NCI-H2107 treated with DMSO at 0.1 percent for 48 hours (cell line): ENCODE results near the gene LMCD1.

Source experiments
- DNase-seq: peaks from one replicate; lab custom pipeline; 2025; ENCODE audit not compliant: unreplicated experiment; lab: John Stamatoyannopoulos, UW

LMCD1 gene

DNA sequence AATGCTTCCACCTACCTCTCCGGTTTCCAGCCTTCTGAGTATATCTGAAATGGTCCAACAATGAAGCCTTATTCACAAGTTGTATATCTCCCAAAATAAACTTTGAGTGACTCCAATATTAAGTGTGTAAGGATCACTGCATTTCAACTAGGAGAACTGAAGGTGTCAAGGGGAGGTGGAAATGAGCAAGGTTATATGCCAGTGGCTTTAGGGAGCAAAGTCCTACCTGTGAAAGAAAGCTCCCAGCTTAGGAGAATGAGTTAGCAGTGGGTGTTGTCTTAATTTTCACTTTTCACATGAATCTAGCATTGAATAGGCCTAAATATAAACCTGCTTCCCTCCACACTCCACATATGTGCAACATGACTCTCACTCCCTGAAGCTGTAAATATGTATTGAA lies 29.0 kb downstream of the LMCD1 start:
- DNase-seq = no peak

DNA sequence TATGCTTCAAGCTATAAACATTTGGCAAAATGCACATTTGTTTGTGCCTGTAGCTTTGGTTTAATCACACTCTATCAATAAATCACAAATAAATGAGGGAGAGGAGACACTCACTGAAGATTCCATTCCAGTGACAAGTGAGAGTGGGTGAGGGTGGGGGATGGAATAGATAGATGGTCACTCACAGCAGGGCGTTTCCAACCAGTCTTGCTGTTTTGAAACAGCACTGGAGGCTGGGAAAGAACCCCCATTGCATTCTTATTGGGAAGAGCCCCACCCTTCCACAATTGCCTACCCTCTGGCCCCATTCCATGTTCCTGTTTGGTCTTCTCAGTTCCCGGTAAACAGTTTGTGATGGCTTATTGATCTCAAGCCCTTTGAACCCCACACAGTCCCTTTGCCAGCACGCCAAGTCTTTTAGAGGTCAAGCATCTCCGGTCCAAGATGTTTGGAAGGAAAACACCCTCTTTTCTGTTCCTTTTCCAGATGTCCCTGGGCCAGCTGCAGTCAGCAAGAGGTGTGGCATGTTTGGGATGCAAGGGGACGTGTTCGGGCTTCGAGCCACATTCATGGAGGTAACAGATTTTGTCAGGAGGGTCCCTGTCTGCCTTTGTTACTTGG lies 30.7 kb downstream of the LMCD1 start:
- DNase-seq = no peak

DNA sequence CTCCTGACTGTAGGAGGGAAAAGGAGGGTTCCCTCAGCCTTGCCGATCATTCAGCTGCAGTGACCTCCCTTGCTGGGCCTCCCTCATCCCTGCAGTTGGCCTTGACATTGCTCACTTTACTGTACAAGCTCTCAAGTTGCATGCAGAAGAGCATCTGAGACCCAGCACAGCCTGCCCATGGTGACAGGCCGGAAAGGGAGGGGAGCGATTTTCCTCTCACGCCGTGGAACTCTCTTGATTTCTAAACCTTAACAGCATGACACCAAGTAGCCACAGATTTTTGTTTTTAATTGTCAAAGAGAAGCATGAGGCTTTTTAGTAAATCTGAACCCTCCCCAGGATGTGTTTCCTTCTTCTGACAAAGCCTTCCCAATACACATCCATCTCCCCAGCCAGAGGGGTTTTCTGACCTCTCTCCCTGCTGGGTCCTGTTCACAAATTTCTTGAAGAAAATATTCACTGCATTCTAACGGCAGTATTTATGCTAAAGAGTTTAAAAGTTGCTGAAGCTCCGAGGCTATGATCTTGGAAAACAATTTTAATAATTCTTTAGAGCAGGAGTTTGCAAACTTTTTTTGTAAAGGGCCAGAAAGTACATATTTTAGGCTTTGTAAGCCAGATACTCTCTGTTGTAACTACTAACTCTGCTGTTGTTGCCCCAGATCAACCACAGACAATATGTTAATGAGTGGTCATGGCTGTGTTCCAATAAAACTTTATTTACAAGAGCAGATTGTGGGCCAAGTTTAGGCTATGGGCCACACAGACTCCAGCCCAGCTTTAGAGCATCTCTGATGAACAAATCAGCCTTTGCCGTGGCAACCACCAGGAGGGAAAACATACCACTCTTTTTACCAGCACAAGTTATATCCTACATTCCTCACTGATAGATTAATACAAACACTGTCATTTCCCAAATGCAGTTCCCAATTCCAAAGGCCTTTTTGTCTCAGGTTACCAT lies 34.8 kb downstream of the LMCD1 start:
- no peak for DNase-seq

DNA sequence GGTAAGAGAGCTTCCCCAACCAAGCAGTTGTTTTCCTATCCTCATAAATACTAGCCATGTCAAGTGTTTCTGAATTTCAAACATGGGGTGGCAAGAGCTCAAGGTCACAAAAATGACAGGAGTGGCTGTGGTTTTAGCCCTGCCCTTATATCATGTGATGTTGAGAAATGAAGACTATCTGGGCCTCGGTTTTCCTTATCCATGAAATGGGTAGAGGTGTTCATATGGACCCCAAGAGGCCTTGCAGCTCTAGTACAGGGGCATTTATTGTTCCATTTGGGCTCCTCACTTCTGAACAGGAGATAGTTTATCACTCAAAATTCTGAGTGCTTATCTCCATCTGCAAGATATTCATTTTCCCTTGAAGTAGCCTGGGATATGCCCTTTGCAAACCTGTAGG lies 35.8 kb downstream of the LMCD1 start:
- DNase-seq = no peak

DNA sequence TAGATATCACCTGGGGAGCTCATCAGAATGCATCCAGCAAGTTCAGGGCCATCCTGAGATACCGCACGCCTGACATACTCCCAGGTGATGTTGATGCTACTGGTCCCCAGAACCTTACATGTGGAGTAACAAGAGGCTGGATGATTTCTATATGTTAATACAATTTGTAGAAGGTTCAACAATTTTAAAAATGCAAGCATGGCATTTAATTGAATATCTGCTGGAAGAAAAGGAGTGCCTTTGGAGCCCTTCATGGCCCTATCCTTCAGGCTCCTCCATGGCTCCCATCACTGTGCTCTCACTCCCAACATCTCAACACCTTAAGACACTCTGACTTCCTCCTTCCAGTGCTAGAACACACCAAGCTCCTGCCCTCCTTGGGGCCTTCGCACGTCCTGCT lies 36.6 kb downstream of the LMCD1 start:
- no peak for DNase-seq

DNA sequence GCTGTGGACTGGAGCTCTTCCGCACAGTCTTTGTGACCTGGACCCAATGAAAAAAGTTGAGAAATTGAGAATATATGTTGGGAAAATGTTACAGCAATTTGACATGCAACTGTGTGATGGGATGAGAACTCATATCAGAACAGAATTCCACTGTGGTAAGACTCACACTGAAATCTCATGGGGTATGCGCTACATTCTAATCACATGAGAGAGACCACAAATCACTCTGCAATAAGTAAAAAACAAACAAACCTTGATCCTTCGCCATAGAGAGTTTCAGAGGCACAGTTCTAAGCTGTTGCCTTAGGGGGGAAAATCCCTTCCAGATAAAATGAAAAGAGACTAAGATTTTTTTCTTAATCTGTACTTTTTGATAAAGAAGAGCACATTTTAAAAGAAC lies 37.3 kb downstream of the LMCD1 start:
- no peak for DNase-seq

DNA sequence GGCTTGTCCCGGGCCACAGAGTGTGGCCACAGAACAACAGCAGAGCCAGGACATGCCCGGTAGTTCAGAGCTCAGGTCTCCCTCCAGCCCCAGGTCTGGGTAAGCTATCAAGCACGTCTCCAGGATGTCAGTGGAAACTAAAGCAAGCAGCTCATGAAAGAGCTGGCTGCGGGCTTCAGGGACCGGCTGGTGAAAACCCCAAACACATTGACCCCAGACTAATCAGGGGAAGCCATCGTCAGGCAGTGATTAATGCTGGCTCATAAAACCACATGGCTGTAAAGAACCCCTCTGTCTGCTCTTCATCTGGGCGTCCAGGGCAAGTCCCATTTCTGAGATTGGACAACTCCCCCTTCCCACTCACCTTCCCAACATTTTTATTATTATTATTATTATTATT lies 37.8 kb downstream of the LMCD1 start:
- no peak for DNase-seq

DNA sequence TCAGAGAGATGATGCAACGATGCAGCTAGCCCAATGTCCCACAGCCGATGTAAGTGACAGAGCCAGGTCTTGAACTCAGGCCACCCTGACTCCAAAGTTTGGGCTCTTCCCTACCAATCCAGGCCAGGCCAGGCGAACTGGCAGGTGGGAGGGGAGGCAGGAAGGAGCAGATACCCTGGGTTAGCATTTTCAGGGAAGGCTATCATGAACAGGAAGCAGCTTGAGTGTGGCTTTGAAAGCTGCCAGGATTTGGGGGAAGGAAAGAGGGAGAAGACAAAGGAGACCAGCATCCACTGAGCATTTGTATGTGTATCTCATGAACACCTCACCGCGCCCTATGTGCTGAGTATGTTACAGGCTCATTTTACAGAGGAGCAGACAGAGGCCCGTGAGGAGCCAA lies 38.8 kb downstream of the LMCD1 start:
- no peak for DNase-seq

DNA sequence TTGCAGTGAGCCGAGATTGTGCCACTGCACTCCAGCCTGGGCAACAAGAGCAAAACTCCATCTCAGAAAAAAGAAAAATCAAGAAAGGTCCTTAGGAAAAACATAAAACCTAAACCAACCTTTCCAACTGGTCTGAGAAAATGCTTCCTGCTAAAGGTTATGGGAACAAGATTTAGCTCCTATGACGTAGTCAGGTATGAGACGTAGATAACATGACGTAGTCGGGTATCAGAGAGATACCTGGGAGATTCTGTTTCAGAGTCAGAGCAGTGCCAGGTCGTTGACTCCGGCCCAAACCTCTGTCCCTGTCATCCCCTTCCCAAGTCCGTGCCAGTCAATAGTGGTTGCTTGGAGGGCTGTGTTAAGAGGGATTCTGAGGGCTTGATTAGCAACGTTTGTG lies 39.9 kb downstream of the LMCD1 start:
- no peak for DNase-seq

DNA sequence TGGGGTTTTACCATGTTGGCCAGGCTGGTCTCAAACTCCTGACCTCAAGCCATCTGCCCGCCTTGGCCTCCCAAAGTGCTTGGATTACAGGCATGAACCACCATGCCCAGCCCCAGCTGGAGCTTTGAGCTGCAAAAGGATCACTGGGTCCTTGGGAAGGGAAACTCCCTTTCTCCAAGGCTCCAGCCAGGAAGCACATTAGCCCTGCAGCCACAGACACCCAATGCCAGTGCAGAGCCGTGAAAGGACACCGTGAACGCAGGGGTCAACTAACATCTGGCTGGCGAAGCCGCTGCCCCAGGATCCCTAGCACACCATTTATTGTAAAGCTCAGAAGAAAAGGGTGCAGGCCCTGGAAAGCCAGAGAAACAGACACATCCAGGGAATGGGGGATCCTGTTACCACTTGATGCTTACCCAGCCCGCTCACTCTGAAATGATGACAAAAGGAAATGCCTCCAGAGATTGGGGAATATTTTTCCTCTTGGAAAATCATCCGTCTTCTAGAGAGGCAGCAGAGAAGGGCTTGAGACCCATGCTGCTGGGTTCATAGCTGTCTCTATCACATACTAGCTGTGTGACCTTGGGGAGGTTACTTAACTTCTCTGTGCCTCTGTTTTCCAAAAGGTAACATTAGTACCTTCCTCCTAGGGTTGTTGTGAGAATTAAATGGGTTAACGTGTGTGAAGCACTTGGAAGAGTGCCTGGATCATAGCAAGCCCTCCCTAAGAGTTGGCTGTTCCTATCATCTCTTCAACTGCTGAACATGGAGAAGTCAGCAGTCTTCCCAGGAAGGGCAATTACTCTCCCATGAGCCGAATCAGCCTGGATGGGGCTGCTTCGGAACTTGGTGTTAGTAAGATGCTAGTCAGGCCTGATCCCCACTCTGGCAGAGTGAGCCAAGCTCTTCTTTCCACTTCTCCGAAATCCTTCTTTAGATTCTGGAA lies 40.8 kb downstream of the LMCD1 start:
- no peak for DNase-seq

DNA sequence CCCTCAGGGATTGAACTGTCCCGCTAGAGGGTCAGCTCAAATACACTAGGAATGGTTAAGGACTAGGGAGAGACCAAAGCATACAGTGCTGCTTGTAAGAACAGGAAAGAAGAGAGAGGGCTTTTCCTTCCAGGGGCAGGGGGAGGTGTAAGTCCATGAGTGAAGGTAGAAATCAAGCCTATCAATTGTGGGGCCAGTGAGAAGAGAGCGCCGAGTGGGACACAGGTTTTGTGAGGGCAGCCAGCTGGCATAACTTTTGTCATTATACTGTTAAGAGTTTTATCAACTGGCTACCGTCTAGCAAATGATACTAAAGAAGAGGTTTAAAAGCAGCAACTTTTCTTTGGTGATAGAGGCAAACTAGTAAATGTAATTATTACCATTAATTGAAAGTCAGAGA lies 45.0 kb downstream of the LMCD1 start:
- DNase-seq = no peak

DNA sequence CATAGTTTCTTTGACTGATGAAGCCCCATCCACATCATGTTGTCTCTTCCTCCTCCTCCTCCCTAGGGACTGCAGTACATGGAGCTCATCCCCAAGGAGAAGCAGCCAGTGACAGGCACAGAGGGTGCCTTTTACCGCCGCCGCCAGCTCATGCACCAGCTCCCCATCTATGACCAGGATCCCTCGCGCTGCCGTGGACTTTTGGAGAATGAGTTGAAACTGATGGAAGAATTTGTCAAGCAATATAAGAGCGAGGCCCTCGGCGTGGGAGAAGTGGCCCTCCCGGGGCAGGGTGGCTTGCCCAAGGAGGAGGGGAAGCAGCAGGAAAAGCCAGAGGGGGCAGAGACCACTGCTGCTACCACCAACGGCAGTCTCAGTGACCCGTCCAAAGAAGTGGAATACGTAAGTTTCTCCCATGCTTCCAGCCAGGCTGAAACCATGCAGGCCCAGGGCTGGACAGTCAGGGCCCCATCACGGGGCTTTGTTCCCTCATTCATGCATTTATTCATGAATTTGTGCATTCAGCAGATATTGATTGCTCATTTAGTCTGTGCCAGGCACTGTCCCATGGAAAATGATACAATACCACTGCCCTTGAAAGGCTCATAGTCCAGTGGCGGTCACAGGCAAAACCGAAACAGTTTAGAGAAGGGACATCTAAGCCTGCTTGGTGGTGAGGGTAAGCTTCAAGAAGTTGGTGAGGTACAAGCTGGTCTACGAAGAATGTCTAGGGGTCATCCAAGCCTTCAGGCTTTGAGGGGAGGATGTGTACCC lies 47.1 kb downstream of the LMCD1 start:
- no peak for DNase-seq

DNA sequence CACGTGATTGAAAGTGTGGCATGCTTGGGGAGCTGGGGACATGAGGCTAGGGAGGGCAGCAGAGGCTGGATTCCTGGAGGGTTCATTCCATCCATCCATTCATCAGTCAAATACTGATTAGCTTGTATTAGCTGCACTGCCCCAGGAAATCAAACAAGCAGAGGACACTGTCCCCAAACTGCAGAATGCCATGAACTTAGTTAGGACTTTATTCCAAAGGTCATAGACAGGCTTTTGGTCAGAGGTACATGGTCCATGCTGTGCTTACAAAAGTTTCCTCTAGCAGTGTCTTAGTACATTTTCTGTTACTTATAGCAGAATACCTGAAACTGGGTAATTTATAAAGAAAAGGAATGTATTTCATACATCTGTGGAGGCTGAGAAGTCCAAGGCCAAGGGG lies 47.7 kb downstream of the LMCD1 start:
- no peak for DNase-seq

DNA sequence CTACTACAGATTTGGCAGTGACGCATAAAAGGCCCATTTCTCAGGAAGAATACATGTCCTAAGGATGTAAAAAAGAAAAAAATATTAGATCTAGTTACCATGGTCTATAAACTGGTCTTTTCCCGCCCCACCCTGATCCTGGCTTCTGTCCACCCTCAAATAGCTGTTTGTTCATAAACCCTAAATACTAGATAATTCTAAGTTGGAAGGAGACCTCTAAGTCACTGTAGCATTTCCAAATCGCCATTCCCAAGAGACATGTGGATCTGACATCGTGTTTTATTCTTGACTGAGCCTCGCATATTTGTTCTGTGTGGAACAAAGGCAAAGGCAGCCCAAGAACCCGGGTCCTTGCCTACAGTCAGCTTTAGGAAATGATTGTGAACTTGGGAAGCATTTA lies 49.0 kb downstream of the LMCD1 start:
- no peak for DNase-seq

DNA sequence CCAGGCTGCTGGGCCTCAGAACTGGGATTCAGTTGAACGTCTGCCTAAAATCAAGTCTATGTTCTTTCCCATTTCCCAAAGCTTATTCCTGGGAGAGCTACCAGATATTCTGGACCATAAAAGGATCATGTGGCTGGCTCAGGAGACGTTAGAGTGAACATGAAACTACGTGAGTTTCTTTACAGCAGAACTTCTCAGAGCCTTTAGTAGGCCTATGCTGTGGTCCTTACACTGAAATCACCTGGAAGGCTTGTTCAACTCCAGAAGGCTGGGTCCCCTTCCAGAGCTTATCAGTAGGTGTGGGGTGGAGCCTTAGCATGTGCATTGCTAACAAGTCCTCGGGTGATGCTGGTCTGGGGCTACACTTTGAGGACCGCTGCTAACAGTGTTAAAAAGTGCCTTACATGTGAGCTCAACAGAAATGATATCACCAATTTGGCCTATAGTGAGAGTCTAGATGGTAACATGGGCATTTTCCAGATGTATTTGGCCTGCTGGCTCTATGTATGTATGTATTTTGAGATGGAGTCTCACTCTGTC lies 50.7 kb downstream of the LMCD1 start:
- DNase-seq = no peak

DNA sequence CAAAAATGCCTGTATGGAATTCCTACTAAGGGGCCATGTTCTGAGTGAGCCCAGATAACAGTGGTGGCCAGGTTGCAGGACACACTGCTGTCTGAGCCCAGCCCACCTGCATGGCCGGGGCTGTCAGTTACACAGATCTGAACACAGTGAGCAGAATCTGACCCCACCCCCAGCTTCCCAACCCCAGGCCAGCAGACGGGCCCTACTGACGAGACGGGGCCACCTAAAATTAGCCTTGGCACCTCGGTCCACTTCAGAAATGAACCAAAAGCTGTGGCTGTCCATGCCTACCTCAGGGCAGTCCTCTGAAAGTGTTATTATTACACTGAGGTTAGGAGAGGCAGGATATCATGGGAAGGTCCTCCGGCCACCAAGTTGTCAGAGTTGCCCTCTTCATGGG lies 51.8 kb downstream of the LMCD1 start:
- DNase-seq = no peak

DNA sequence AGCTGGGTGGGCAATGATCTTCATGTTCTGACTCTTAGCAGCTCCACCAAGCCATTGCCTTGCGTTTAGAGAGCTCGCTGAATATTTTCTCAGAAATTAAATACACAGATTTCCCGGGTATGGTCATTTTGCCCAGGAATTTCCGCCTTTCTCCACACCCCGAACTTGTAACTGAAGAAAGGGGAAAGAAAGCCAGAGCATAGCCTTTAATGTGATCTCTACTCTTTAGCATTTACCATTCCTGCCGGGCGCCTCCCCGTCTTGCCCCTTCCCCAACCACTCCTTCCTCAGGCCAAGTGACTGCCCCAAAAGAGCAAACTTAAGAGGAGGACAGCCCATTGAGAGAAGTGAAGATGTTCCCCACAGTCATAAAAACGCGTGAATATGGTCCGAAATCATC lies 53.1 kb downstream of the LMCD1 start:
- DNase-seq = no peak

DNA sequence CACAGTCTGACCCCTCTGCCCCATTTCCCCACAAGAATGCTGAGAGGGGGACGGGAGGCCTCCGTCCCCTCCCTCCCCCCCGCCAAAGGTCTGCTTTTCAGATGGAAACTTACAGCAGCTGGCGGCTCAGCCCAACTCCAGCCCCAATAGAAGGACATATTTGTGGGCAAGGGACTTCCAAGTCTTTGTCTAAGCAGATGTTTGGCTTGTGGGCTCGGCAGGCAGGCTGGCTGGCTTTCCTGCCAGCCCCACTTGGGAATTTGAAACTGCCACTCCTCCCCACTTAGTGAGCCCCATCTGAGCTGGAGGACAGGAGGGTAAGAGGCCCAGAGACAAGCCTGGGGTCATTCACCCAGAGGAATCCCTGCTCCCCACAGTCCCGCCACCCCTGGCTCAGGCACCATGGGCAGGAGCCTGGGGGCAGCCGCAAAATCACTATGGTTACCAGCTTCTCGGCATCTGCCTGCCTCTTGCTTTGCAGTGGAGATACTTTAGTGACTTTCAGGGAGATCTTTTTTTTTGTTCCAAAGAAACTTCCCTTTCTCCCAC lies 53.6 kb downstream of the LMCD1 start:
- DNase-seq = no peak

DNA sequence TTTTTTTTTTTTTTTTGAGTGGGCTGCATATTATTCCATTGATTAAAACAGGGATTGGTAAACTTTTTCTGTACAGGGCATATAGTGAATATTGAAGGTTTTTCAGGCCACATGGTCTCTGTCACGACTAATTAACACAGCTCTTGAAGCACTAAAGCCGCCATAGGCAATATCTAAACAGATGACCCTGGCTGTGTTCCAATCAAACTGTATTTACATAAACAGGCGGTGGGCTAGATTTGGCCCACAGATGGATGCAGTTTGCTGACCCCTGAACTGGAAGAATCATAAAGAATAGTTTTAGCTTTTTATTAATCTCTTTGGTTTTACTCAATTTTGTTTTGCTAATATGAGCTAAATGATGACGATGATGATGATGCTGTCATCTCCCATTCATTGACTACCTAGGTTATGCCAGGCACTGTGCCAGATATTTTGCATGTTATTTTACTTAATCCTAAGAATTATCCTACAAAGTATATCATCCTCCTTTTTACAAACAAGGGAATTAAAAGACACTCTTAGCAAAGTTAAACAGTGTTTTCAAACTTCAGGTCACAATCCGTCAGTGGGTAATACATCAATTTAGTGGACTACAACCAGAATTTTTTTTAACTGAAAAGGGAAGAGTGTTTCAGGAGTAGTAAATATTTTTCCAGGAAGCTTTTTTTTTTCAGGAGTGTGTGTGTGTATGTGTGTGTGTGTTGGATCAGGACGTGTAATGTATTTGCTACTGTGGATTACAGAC lies 54.3 kb downstream of the LMCD1 start:
- DNase-seq = no peak

DNA sequence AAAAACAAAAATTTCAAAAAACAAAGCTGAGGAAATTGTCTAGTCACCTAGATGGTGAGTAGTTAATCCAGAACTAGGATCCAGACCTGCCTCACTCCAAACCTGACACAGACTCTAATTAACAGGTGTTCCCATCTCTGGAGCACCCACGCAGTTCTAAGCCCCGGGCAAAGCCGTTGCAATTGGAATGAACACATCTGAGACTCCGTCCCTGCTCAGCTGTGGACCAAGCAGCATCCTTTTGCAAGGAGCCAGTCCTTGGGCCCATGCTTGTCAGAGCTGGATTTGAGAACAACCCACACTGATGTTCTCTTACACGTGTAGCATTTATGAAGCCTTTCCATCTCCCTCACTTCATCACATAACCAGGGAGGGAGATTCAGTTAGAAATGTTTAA lies 54.8 kb downstream of the LMCD1 start:
- DNase-seq = no peak
